ENCODE results near the gene SCGB3A2. TPM values are rescaled to one million over a fixed set of nuclear protein-coding genes. Genes with fewer than 3 reads are reported as not detected.

Gene SCGB3A2
- total and polyA plus RNA-seq, 2 of the 8 experiments (the other 6 are each of a cell fraction or from before 2014, with no cell fraction given) = 47.1 to 63.6 TPM

DNA sequence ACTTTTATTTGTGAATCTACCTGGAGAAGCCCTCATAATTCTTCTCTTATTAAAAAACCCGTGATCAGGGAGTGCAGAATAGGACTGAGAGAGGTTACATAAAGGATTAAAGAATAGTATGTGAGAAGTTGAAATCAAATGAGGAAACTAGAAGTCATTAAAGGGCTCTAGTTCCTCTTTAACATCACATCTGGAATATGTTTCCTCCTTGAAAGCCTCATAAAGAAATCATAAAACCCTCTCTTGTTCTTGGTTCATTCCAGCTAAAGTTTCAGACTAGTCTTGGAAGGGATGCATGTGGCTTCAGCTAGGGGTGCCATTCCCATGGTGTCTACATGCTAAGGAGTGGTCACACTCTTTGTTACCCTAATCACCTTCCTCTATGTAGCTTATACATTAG lies 33.5 kb downstream of the SCGB3A2 start (continued):
- TF ChIP-seq, protein P1, sequence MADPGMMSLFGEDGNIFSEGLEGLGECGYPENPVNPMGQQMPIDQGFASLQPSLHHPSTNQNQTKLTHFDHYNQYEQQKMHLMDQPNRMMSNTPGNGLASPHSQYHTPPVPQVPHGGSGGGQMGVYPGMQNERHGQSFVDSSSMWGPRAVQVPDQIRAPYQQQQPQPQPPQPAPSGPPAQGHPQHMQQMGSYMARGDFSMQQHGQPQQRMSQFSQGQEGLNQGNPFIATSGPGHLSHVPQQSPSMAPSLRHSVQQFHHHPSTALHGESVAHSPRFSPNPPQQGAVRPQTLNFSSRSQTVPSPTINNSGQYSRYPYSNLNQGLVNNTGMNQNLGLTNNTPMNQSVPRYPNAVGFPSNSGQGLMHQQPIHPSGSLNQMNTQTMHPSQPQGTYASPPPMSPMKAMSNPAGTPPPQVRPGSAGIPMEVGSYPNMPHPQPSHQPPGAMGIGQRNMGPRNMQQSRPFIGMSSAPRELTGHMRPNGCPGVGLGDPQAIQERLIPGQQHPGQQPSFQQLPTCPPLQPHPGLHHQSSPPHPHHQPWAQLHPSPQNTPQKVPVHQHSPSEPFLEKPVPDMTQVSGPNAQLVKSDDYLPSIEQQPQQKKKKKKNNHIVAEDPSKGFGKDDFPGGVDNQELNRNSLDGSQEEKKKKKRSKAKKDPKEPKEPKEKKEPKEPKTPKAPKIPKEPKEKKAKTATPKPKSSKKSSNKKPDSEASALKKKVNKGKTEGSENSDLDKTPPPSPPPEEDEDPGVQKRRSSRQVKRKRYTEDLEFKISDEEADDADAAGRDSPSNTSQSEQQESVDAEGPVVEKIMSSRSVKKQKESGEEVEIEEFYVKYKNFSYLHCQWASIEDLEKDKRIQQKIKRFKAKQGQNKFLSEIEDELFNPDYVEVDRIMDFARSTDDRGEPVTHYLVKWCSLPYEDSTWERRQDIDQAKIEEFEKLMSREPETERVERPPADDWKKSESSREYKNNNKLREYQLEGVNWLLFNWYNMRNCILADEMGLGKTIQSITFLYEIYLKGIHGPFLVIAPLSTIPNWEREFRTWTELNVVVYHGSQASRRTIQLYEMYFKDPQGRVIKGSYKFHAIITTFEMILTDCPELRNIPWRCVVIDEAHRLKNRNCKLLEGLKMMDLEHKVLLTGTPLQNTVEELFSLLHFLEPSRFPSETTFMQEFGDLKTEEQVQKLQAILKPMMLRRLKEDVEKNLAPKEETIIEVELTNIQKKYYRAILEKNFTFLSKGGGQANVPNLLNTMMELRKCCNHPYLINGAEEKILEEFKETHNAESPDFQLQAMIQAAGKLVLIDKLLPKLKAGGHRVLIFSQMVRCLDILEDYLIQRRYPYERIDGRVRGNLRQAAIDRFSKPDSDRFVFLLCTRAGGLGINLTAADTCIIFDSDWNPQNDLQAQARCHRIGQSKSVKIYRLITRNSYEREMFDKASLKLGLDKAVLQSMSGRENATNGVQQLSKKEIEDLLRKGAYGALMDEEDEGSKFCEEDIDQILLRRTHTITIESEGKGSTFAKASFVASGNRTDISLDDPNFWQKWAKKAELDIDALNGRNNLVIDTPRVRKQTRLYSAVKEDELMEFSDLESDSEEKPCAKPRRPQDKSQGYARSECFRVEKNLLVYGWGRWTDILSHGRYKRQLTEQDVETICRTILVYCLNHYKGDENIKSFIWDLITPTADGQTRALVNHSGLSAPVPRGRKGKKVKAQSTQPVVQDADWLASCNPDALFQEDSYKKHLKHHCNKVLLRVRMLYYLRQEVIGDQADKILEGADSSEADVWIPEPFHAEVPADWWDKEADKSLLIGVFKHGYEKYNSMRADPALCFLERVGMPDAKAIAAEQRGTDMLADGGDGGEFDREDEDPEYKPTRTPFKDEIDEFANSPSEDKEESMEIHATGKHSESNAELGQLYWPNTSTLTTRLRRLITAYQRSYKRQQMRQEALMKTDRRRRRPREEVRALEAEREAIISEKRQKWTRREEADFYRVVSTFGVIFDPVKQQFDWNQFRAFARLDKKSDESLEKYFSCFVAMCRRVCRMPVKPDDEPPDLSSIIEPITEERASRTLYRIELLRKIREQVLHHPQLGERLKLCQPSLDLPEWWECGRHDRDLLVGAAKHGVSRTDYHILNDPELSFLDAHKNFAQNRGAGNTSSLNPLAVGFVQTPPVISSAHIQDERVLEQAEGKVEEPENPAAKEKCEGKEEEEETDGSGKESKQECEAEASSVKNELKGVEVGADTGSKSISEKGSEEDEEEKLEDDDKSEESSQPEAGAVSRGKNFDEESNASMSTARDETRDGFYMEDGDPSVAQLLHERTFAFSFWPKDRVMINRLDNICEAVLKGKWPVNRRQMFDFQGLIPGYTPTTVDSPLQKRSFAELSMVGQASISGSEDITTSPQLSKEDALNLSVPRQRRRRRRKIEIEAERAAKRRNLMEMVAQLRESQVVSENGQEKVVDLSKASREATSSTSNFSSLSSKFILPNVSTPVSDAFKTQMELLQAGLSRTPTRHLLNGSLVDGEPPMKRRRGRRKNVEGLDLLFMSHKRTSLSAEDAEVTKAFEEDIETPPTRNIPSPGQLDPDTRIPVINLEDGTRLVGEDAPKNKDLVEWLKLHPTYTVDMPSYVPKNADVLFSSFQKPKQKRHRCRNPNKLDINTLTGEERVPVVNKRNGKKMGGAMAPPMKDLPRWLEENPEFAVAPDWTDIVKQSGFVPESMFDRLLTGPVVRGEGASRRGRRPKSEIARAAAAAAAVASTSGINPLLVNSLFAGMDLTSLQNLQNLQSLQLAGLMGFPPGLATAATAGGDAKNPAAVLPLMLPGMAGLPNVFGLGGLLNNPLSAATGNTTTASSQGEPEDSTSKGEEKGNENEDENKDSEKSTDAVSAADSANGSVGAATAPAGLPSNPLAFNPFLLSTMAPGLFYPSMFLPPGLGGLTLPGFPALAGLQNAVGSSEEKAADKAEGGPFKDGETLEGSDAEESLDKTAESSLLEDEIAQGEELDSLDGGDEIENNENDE (IDR thresholded peaks at IDR 0.05; ENCODE audit: insufficient replicate concordance, low read length) = no peak
- no peak for TF ChIP-seq RBBP5 (IDR thresholded peaks at IDR 0.05; ENCODE audit: borderline replicate concordance, low read depth, low read length)
- TF ChIP-seq RAD21 (IDR thresholded peaks at IDR 0.05 in 1 of 2, conservative IDR thresholded peaks at IDR 0.05 in 1 of 2; ENCODE audit: low read depth in 2 of 2, low read length in 2 of 2) = no peak
- no peak for TF ChIP-seq ASH2L (IDR thresholded peaks at IDR 0.05; ENCODE audit: low read length)
- no peak for TF ChIP-seq SAP30 (IDR thresholded peaks at IDR 0.05; ENCODE audit: insufficient read depth, insufficient replicate concordance, low read length)
- TF ChIP-seq, protein P2, sequence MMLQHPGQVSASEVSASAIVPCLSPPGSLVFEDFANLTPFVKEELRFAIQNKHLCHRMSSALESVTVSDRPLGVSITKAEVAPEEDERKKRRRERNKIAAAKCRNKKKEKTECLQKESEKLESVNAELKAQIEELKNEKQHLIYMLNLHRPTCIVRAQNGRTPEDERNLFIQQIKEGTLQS (IDR thresholded peaks at IDR 0.05; ENCODE audit: insufficient read depth, low read depth, low read length) = no peak
- no peak for TF ChIP-seq SP1 (IDR thresholded peaks at IDR 0.05; ENCODE audit: low read depth, low read length)
- no peak for TF ChIP-seq EZH2 (IDR thresholded peaks at IDR 0.05; ENCODE audit: low read depth, low read length, severe bottlenecking)
- no peak for TF ChIP-seq TBP (IDR thresholded peaks at IDR 0.05; ENCODE audit: low read depth, low read length)
- no peak for TF ChIP-seq KDM4A (IDR thresholded peaks at IDR 0.05; ENCODE audit: low read depth, low read length, severe bottlenecking)
